HT-29 (cell line): Measurements from ENCODE around the gene REEP6. TPM values are rescaled to one million over a fixed set of nuclear protein-coding genes. Genes with fewer than 3 reads are reported as not detected.
A peak's percentile ranks its signal among the peaks of the same experiment; 100 is the strongest.

ENCODE experiments used
- DNase-seq: peaks from one replicate; pipeline ENCODE4 v3.0.0-alpha.2; 2015; ENCODE audit warnings: low spot score
- total RNA-seq: library from RNA; depleted of rRNA; stranded (reverse); fragments of >200 nt; shearing (Covaris generic); gene quantifications from 2 replicates; pipeline ENCODE4 v1.2.3, GENCODE V29; 2014

REEP6 gene
- total RNA-seq, 1 experiment from 2014 or later, result 26.6 TPM

- DNase-seq, result no peak
Observed at GRCh38 chr19:1456121-1456900, 34.7 kb upstream of the REEP6 start.

GRCh38 chr19:1457031-1457739 lies 33.8 kb upstream of the REEP6 start:
- peak; percentile 23 for DNase-seq

GRCh38 chr19:1457892-1458291 lies 33.1 kb upstream of the REEP6 start:
- DNase-seq, result no peak

GRCh38 chr19:1459479-1459878 lies 31.5 kb upstream of the REEP6 start:
- DNase-seq, result no peak

GRCh38 chr19:1460033-1460995 lies 30.7 kb upstream of the REEP6 start:
- DNase-seq, result no peak

- DNase-seq, result no peak
Observed at GRCh38 chr19:1461862-1462261, 29.1 kb upstream of the REEP6 start.

GRCh38 chr19:1465191-1466016 lies 25.6 kb upstream of the REEP6 start:
- DNase-seq, result peak; percentile 56

- DNase-seq, result no peak
Observed at GRCh38 chr19:1466018-1466460, 24.9 kb upstream of the REEP6 start.

- no peak for DNase-seq
Observed at GRCh38 chr19:1466461-1467214, 24.3 kb upstream of the REEP6 start.

- DNase-seq, result no peak
Observed at GRCh38 chr19:1467215-1467489, 23.8 kb upstream of the REEP6 start.

- DNase-seq, result no peak
Observed at GRCh38 chr19:1467490-1468273, 23.3 kb upstream of the REEP6 start.

GRCh38 chr19:1468274-1468820 lies 22.6 kb upstream of the REEP6 start:
- DNase-seq, result no peak

- DNase-seq, result no peak
Observed at GRCh38 chr19:1468821-1469254, 22.1 kb upstream of the REEP6 start.

- no peak for DNase-seq
Observed at GRCh38 chr19:1469255-1470054, 21.5 kb upstream of the REEP6 start.

- no peak for DNase-seq
Observed at GRCh38 chr19:1470055-1470304, 21.0 kb upstream of the REEP6 start.

GRCh38 chr19:1470305-1471009 lies 20.5 kb upstream of the REEP6 start:
- no peak for DNase-seq

- peak; percentile 30 for DNase-seq
Observed at GRCh38 chr19:1471010-1471514, 19.9 kb upstream of the REEP6 start.
